ENCODE results near the gene RETSAT.
"Not testable (repeated sequence)": the region's sequence is repeated elsewhere in the genome, so short reads cannot be mapped to it uniquely, and the experiment has no call there.

RETSAT gene

GRCh38 chr2:85324639-85325465 lies 29.5 kb downstream of the RETSAT start:
- Histone ChIP-seq H3K36me3 (ENCODE audit: control insufficient read depth, insufficient read depth, low read length) (peaks cover 21% of the 10 kb centered on the region), H3K4me3 (ENCODE audit: insufficient read depth, low read depth, low read length) (no peak overlapping the region), H3K9me3 (ENCODE audit: control insufficient read depth, low read length) (no peaks in the 10 kb centered on the region), H3K4me1 (ENCODE audit: control insufficient read depth, insufficient read depth, low read length) (no peaks in the 10 kb centered on the region), H3K27ac (ENCODE audit: insufficient read depth, low read depth, low read length, poor library complexity, severe bottlenecking) (no peak overlapping the region), H3K27me3 (ENCODE audit: control insufficient read depth, insufficient read depth, low read length, poor library complexity, severe bottlenecking) (no peaks in the 10 kb centered on the region)
- 84 to 86% methylated on average over 9 to 10 of the region's 10 CpGs for WGBS, 2 experiments

GRCh38 chr2:85323988-85324367 lies 30.4 kb downstream of the RETSAT start:
- not testable (repeated sequence) for H3K4me1 ChIP-seq (ENCODE audit: control insufficient read depth, insufficient read depth, low read length); H3K27me3 ChIP-seq (ENCODE audit: control insufficient read depth, insufficient read depth, low read length, poor library complexity, severe bottlenecking); H3K9me3 ChIP-seq (ENCODE audit: control insufficient read depth, low read length); H3K4me3 ChIP-seq (ENCODE audit: insufficient read depth, low read depth, low read length); H3K27ac ChIP-seq (ENCODE audit: insufficient read depth, low read depth, low read length, poor library complexity, severe bottlenecking)
- 86 to 96% methylated on average over 11 of the region's 11 CpGs for WGBS, 2 experiments
- H3K36me3 ChIP-seq (ENCODE audit: control insufficient read depth, insufficient read depth, low read length) = peaks cover 21% of the 10 kb centered on the region

GRCh38 chr2:85323351-85323987 lies 30.9 kb downstream of the RETSAT start:
- Histone ChIP-seq H3K9me3 (ENCODE audit: control insufficient read depth, low read length) (no peaks in the 10 kb centered on the region), H3K27ac (ENCODE audit: insufficient read depth, low read depth, low read length, poor library complexity, severe bottlenecking) (no peak overlapping the region), H3K4me1 (ENCODE audit: control insufficient read depth, insufficient read depth, low read length) (no peaks in the 10 kb centered on the region), H3K36me3 (ENCODE audit: control insufficient read depth, insufficient read depth, low read length) (peaks cover 21% of the 10 kb centered on the region), H3K27me3 (ENCODE audit: control insufficient read depth, insufficient read depth, low read length, poor library complexity, severe bottlenecking) (no peaks in the 10 kb centered on the region), H3K4me3 (ENCODE audit: insufficient read depth, low read depth, low read length) (no peak overlapping the region)
- WGBS, 2 experiments = 97 to 98% methylated on average over 9 of the region's 9 CpGs

- Histone ChIP-seq H3K9me3 (ENCODE audit: control insufficient read depth, low read length) (no peaks in the 10 kb centered on the region), H3K27ac (ENCODE audit: insufficient read depth, low read depth, low read length, poor library complexity, severe bottlenecking) (no peak overlapping the region), H3K4me3 (ENCODE audit: insufficient read depth, low read depth, low read length) (no peak overlapping the region), H3K27me3 (ENCODE audit: control insufficient read depth, insufficient read depth, low read length, poor library complexity, severe bottlenecking) (no peaks in the 10 kb centered on the region), H3K36me3 (ENCODE audit: control insufficient read depth, insufficient read depth, low read length) (peaks cover 21% of the 10 kb centered on the region), H3K4me1 (ENCODE audit: control insufficient read depth, insufficient read depth, low read length) (no peaks in the 10 kb centered on the region)
- 93 to 96% methylated on average over 4 of the region's 4 CpGs for WGBS, 2 experiments
Measured at GRCh38 chr2:85319796-85320195, 34.5 kb downstream of the RETSAT start.

- no peaks in the 10 kb centered on the region for H3K4me1 ChIP-seq (ENCODE audit: control insufficient read depth, insufficient read depth, low read length)
- H3K27ac ChIP-seq (ENCODE audit: insufficient read depth, low read depth, low read length, poor library complexity, severe bottlenecking) = no peak overlapping the region
- peaks cover 15% of the 10 kb centered on the region for H3K36me3 ChIP-seq (ENCODE audit: control insufficient read depth, insufficient read depth, low read length)
- H3K4me3 ChIP-seq (ENCODE audit: insufficient read depth, low read depth, low read length) = no peak overlapping the region
- no peaks in the 10 kb centered on the region for H3K27me3 ChIP-seq (ENCODE audit: control insufficient read depth, insufficient read depth, low read length, poor library complexity, severe bottlenecking)
- H3K9me3 ChIP-seq (ENCODE audit: control insufficient read depth, low read length) = no peaks in the 10 kb centered on the region
- 95 to 97% methylated on average over 11 of the region's 11 CpGs for WGBS, 2 experiments
Measured at GRCh38 chr2:85318222-85319074, 35.9 kb downstream of the RETSAT start.

GRCh38 chr2:85315921-85316320 lies 38.4 kb downstream of the RETSAT start:
- H3K27me3 ChIP-seq (ENCODE audit: control insufficient read depth, insufficient read depth, low read length, poor library complexity, severe bottlenecking); H3K36me3 ChIP-seq (ENCODE audit: control insufficient read depth, insufficient read depth, low read length); H3K4me3 ChIP-seq (ENCODE audit: insufficient read depth, low read depth, low read length); H3K4me1 ChIP-seq (ENCODE audit: control insufficient read depth, insufficient read depth, low read length); H3K9me3 ChIP-seq (ENCODE audit: control insufficient read depth, low read length); H3K27ac ChIP-seq (ENCODE audit: insufficient read depth, low read depth, low read length, poor library complexity, severe bottlenecking): not testable (repeated sequence)
- 82 to 87% methylated on average over 3 of the region's 5 CpGs for WGBS, 2 experiments

GRCh38 chr2:85314884-85315242 lies 39.5 kb downstream of the RETSAT start:
- no peaks in the 10 kb centered on the region for H3K9me3 ChIP-seq (ENCODE audit: control insufficient read depth, low read length)
- H3K4me3 ChIP-seq (ENCODE audit: insufficient read depth, low read depth, low read length) = no peak overlapping the region
- no peaks in the 10 kb centered on the region for H3K36me3 ChIP-seq (ENCODE audit: control insufficient read depth, insufficient read depth, low read length)
- WGBS, 2 experiments = 94 to 95% methylated on average over 10 of the region's 10 CpGs
- H3K27ac ChIP-seq (ENCODE audit: insufficient read depth, low read depth, low read length, poor library complexity, severe bottlenecking) = no peak overlapping the region
- H3K27me3 ChIP-seq (ENCODE audit: control insufficient read depth, insufficient read depth, low read length, poor library complexity, severe bottlenecking) = no peaks in the 10 kb centered on the region
- H3K4me1 ChIP-seq (ENCODE audit: control insufficient read depth, insufficient read depth, low read length) = no peaks in the 10 kb centered on the region

- no peaks in the 10 kb centered on the region for H3K27me3 ChIP-seq (ENCODE audit: control insufficient read depth, insufficient read depth, low read length, poor library complexity, severe bottlenecking)
- no peak overlapping the region for H3K27ac ChIP-seq (ENCODE audit: insufficient read depth, low read depth, low read length, poor library complexity, severe bottlenecking)
- no peaks in the 10 kb centered on the region for H3K36me3 ChIP-seq (ENCODE audit: control insufficient read depth, insufficient read depth, low read length)
- WGBS, 2 experiments = 92 to 93% methylated on average over 6 to 7 of the region's 7 CpGs
- H3K9me3 ChIP-seq (ENCODE audit: control insufficient read depth, low read length) = no peaks in the 10 kb centered on the region
- peaks cover 9% of the 10 kb centered on the region for H3K4me1 ChIP-seq (ENCODE audit: control insufficient read depth, insufficient read depth, low read length)
- H3K4me3 ChIP-seq (ENCODE audit: insufficient read depth, low read depth, low read length) = no peak overlapping the region
Measured at GRCh38 chr2:85312404-85312803, 41.9 kb downstream of the RETSAT start.

GRCh38 chr2:85310330-85310729 lies 44.0 kb downstream of the RETSAT start:
- peaks cover 9% of the 10 kb centered on the region for H3K4me1 ChIP-seq (ENCODE audit: control insufficient read depth, insufficient read depth, low read length)
- no peak overlapping the region for H3K27ac ChIP-seq (ENCODE audit: insufficient read depth, low read depth, low read length, poor library complexity, severe bottlenecking)
- H3K36me3 ChIP-seq (ENCODE audit: control insufficient read depth, insufficient read depth, low read length) = no peaks in the 10 kb centered on the region
- H3K4me3 ChIP-seq (ENCODE audit: insufficient read depth, low read depth, low read length) = no peak overlapping the region
- WGBS, 2 experiments = 94 to 100% methylated on average over 3 of the region's 3 CpGs
- H3K27me3 ChIP-seq (ENCODE audit: control insufficient read depth, insufficient read depth, low read length, poor library complexity, severe bottlenecking) = no peaks in the 10 kb centered on the region
- no peaks in the 10 kb centered on the region for H3K9me3 ChIP-seq (ENCODE audit: control insufficient read depth, low read length)

GRCh38 chr2:85309699-85310321 lies 44.5 kb downstream of the RETSAT start:
- no peaks in the 10 kb centered on the region for H3K36me3 ChIP-seq (ENCODE audit: control insufficient read depth, insufficient read depth, low read length)
- H3K9me3 ChIP-seq (ENCODE audit: control insufficient read depth, low read length) = no peaks in the 10 kb centered on the region
- 84 to 86% methylated on average over 19 of the region's 19 CpGs for WGBS, 2 experiments
- H3K27ac ChIP-seq (ENCODE audit: insufficient read depth, low read depth, low read length, poor library complexity, severe bottlenecking) = no peak overlapping the region
- H3K27me3 ChIP-seq (ENCODE audit: control insufficient read depth, insufficient read depth, low read length, poor library complexity, severe bottlenecking) = no peaks in the 10 kb centered on the region
- no peak overlapping the region for H3K4me3 ChIP-seq (ENCODE audit: insufficient read depth, low read depth, low read length)
- H3K4me1 ChIP-seq (ENCODE audit: control insufficient read depth, insufficient read depth, low read length) = peaks cover 9% of the 10 kb centered on the region
